SK-N-SH (cell line): ENCODE data around the gene LTK. TPM values are rescaled to one million over a fixed set of nuclear protein-coding genes. Genes with fewer than 3 reads are reported as not detected.

Experiments
- CTCF ChIA-PET: fragments of 300-600, 350-600 bp; formaldehyde crosslinking; extraction: SDS; loops from one replicate; lab custom pipeline; 2021; lab: Yijun Ruan, JAX
- POLR2A ChIA-PET: fragments of 350-600 bp; sonication (Branson Sonifier 250); formaldehyde crosslinking; extraction: SDS; loops from one replicate; lab custom pipeline; 2020; ENCODE audit warnings: antibody characterized with exemption, inconsistent platforms; lab: Yijun Ruan, JAX
- DNase-seq: peaks from one replicate; pipeline ENCODE4 v3.0.0; 2012
- H2AFZ ChIP-seq: fragments of 200-600 bp; sonication (generic); 2 replicates; pipeline ENCODE4 v1.8.1; 2016; ENCODE audit warnings: antibody characterized with exemption, mild to moderate bottlenecking, low read depth
- H3F3A ChIP-seq: fragments of 200-600 bp; sonication (generic); replicated peaks from 2 replicates; pipeline ENCODE3; 2016; ENCODE audit warnings: antibody characterized with exemption, mild to moderate bottlenecking; ENCODE audit not compliant: insufficient read depth
- H3K27ac ChIP-seq, 2 experiments: fragments of 200-500 bp in 1 of 2; fragments of 200-600 bp in 1 of 2; sonication (Bioruptor generic) in 1 of 2; sonication (generic), shearing (Covaris generic) in 1 of 2; 2 replicates each; pipeline versions ENCODE4 v1.5.1 to v1.6.1; 2014 to 2016; ENCODE audit warnings: low read depth in 2 of 2, inconsistent platforms in 1 of 2, low read length in 1 of 2, mild to moderate bottlenecking in 1 of 2, mixed read lengths in 1 of 2
- H3K27me3 ChIP-seq: fragments of 200-600 bp; sonication (generic), shearing (Covaris generic); 2 replicates; pipeline ENCODE4 v1.6.1; 2016; ENCODE audit warnings: mixed run types; ENCODE audit not compliant: insufficient read depth
- H3K36me3 ChIP-seq, 2 experiments: fragments of 200-500 bp in 1 of 2; fragments of 200-600 bp in 1 of 2; sonication (Bioruptor generic) in 1 of 2; sonication (generic) in 1 of 2; replicated peaks in 1 of 2; 2 replicates each; pipeline versions ENCODE3 to v1.5.1; 2014 to 2016; ENCODE audit warnings: low read length in 1 of 2, mild to moderate bottlenecking in 1 of 2; ENCODE audit not compliant: insufficient read depth in 2 of 2, control insufficient read depth in 1 of 2
- H3K4me1 ChIP-seq, 2 experiments: fragments of 200-500 bp in 1 of 2; fragments of 200-600 bp in 1 of 2; sonication (Bioruptor generic) in 1 of 2; sonication (generic), shearing (Covaris generic) in 1 of 2; 2 replicates each; pipeline versions ENCODE4 v1.5.1 to v1.6.1; 2014 to 2016; ENCODE audit warnings: low read depth in 1 of 2, low read length in 1 of 2, mixed run types in 1 of 2; ENCODE audit not compliant: insufficient read depth in 2 of 2, control insufficient read depth in 1 of 2
- H3K4me2 ChIP-seq: fragments of 200-600 bp; sonication (generic), shearing (Covaris generic); 2 replicates; pipeline ENCODE4 v1.6.1; 2017; ENCODE audit warnings: mixed run types
- H3K4me3 ChIP-seq, 2 experiments: fragments of 200-500 bp in 1 of 2; fragments of 200-600 bp in 1 of 2; sonication (Bioruptor generic) in 1 of 2; sonication (generic), shearing (Covaris generic) in 1 of 2; 2 replicates each; pipeline versions ENCODE4 v1.5.1 to v1.8.1; 2014 to 2016; ENCODE audit warnings: low read depth in 2 of 2, inconsistent platforms in 1 of 2, low read length in 1 of 2, mild to moderate bottlenecking in 1 of 2, mixed read lengths in 1 of 2, moderate library complexity in 1 of 2
- H3K79me2 ChIP-seq: fragments of 200-600 bp; sonication (generic); 2 replicates; pipeline ENCODE4 v1.8.1; 2017; ENCODE audit warnings: mild to moderate bottlenecking; ENCODE audit not compliant: insufficient read depth
- H3K9ac ChIP-seq: fragments of 200-600 bp; sonication (generic); 2 replicates; pipeline ENCODE4 v1.6.1; 2017; ENCODE audit warnings: mixed run types
- H3K9me2 ChIP-seq: fragments of 200-600 bp; sonication (generic); 2 replicates; pipeline ENCODE4 v1.6.1; 2017; ENCODE audit warnings: mixed run types
- H3K9me3 ChIP-seq: fragments of 200-600 bp; sonication (generic); 2 replicates; pipeline ENCODE4 v1.6.1; 2017; ENCODE audit warnings: mixed run types, mild to moderate bottlenecking, moderate library complexity
- H4K20me1 ChIP-seq: fragments of 200-600 bp; sonication (generic); 2 replicates; pipeline ENCODE4 v1.6.1; 2017; ENCODE audit warnings: mild to moderate bottlenecking, mixed run types; ENCODE audit not compliant: insufficient read depth
- CHD2 ChIP-seq: fragments of 150-350 bp; IDR thresholded peaks from 2 replicates; pipeline ENCODE4 v1.6.1; 2018; ENCODE audit warnings: low read length; ENCODE audit not compliant: partially characterized antibody
- ELF1 ChIP-seq: IDR thresholded peaks from 2 replicates; pipeline ENCODE4 v1.4.0; 2012
- EP300 ChIP-seq, 2 experiments: IDR thresholded peaks; 2 replicates each; pipeline versions ENCODE4 v1.4.0 to v1.6.1; 2012; ENCODE audit warnings: borderline replicate concordance in 1 of 2, low read depth in 1 of 2, low read length in 1 of 2
- FOXM1 ChIP-seq: IDR thresholded peaks from 2 replicates; pipeline ENCODE4 v1.4.0; 2012; ENCODE audit warnings: low read depth, mild to moderate bottlenecking
- GATA2 ChIP-seq: sonication (generic); formaldehyde crosslinking; IDR thresholded peaks from 2 replicates; pipeline ENCODE4 v1.5.0; 2020; ENCODE audit warnings: mild to moderate bottlenecking, missing genetic modification reagents
- JUND ChIP-seq: IDR thresholded peaks from 2 replicates; pipeline ENCODE4 v1.4.0; 2012
- MEF2A ChIP-seq: IDR thresholded peaks from 2 replicates; pipeline ENCODE4 v1.4.0; 2012; ENCODE audit warnings: low read depth, borderline replicate concordance
- NFIC ChIP-seq: IDR thresholded peaks from 2 replicates; pipeline ENCODE4 v1.4.0; 2012; ENCODE audit warnings: borderline replicate concordance
- NRF1 ChIP-seq: IDR thresholded peaks from 2 replicates; pipeline ENCODE4 v1.6.1; 2012; ENCODE audit warnings: low read depth, mild to moderate bottlenecking, low read length
- RAD21 ChIP-seq: IDR thresholded peaks from 2 replicates; pipeline ENCODE4 v1.6.1; 2012; ENCODE audit warnings: mild to moderate bottlenecking, low read length
- RCOR1 ChIP-seq: fragments of 150-350 bp; IDR thresholded peaks from 2 replicates; pipeline ENCODE4 v1.6.1; 2017; ENCODE audit warnings: antibody characterized with exemption, low read length
- SIN3A ChIP-seq: IDR thresholded peaks from 2 replicates; pipeline ENCODE4 v1.6.1; 2012; ENCODE audit warnings: low read depth, mild to moderate bottlenecking, low read length, moderate library complexity, borderline replicate concordance
- TAF1 ChIP-seq: IDR thresholded peaks from 2 replicates; pipeline ENCODE4 v1.6.1; 2012; ENCODE audit warnings: low read depth, mild to moderate bottlenecking, low read length, moderate library complexity, borderline replicate concordance
- TCF12 ChIP-seq: IDR thresholded peaks from 2 replicates; pipeline ENCODE4 v1.4.0; 2012
- YY1 ChIP-seq: IDR thresholded peaks from 2 replicates; pipeline ENCODE4 v1.4.0; 2012; ENCODE audit warnings: low read depth, mild to moderate bottlenecking
- WGBS: methylation state at CpG from one replicate; pipeline ENCODE4 v1.1.6; 2017; ENCODE audit warnings: low lambda C conversion rate; 5-methylcytosine and 5-hydroxymethylcytosine counted together
- polyA plus RNA-seq, 3 experiments: library from polyadenylated mRNA; depleted of rRNA; stranded (reverse); fragments of >200 nt; gene quantifications; 2 replicates each; pipeline ENCODE4 v1.2.3, GENCODE V29; 2012
- TF ChIP-seq, protein P1 (sequence below): fragments of 200-600 bp; sonication (generic); IDR thresholded peaks from 2 replicates; pipeline ENCODE4 v1.6.1; 2017; ENCODE audit warnings: antibody characterized with exemption, mild to moderate bottlenecking, moderate library complexity
- TF ChIP-seq, protein P2 (sequence below): IDR thresholded peaks from 2 replicates; pipeline ENCODE4; 2012
- TF ChIP-seq, protein P3 (sequence below): fragments of 150-350 bp; IDR thresholded peaks from 2 replicates; pipeline ENCODE4 v1.6.1; 2017; ENCODE audit warnings: antibody characterized with exemption, low read length, low read depth, borderline replicate concordance
- TF ChIP-seq, protein P4 (sequence below): IDR thresholded peaks from 2 replicates; pipeline ENCODE4 v1.4.0; 2012; ENCODE audit warnings: low read depth
- TF ChIP-seq, protein P5 (sequence below): IDR thresholded peaks from 2 replicates; pipeline ENCODE4 v1.4.0; 2012; ENCODE audit warnings: low read depth, borderline replicate concordance

Gene LTK
- polyA plus RNA-seq, 1 of the 3 experiments (the other 2 are of a cell fraction), result 0.07 TPM

DNA sequence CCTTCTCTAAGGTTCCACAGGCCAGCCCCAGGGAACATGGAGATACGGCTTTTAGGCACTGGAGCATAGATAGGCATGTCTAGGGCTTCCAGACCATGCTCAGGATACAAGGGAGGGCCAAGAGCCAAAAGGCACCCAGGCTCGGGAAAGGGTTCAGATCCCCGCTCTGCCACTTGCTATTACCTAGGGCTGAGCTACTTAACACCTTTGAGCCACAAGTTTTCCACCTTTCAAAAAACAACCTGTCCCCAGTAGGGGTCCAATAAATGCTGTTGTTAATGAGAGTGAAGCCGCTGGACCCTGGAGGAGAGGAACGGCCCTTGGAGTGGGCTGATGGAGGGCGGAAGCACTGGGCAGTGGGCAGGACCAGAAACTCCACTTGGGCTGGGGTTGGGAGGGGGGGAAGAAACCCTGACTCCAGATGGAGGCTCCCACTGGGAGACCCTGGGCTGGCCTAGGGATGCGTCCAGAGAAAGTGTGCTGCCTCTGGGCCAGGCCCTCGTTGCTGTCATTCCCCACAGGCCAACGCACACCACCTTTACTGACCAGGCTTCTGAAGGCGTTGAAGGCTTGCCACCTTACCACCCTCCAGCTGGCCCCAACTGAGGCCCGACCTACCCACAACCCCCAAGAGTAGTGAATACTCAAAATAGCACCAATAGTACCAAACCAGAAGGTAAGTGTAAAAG is 28.5 kb downstream of the LTK start:
- H3K9me3 ChIP-seq, result no peaks in the 10 kb centered on the region
- H3K36me3 ChIP-seq, result peaks cover 8 to 28% of the 10 kb centered on the region in 2 experiments
- no peaks in the 10 kb centered on the region for H3K4me1 ChIP-seq
- H3F3A ChIP-seq, result peaks cover 3% of the 10 kb centered on the region
- TF ChIP-seq TCF12, result no peak
- no peak for TF ChIP-seq EP300 (IDR thresholded peaks at IDR 0.05; ENCODE audit: borderline replicate concordance in 1 of 2, low read depth in 1 of 2, low read length in 1 of 2)
- no peak for TF ChIP-seq TAF1
- no peak for TF ChIP-seq MEF2A
- no peak for TF ChIP-seq NFIC
- no peak for TF ChIP-seq YY1
- TF ChIP-seq SIN3A, result no peak
- no peak for TF ChIP-seq ELF1
- TF ChIP-seq RCOR1, result no peak
- TF ChIP-seq FOXM1, result no peak
- no peak for TF ChIP-seq RAD21
- no peak for TF ChIP-seq JUND
- TF ChIP-seq, protein P1, sequence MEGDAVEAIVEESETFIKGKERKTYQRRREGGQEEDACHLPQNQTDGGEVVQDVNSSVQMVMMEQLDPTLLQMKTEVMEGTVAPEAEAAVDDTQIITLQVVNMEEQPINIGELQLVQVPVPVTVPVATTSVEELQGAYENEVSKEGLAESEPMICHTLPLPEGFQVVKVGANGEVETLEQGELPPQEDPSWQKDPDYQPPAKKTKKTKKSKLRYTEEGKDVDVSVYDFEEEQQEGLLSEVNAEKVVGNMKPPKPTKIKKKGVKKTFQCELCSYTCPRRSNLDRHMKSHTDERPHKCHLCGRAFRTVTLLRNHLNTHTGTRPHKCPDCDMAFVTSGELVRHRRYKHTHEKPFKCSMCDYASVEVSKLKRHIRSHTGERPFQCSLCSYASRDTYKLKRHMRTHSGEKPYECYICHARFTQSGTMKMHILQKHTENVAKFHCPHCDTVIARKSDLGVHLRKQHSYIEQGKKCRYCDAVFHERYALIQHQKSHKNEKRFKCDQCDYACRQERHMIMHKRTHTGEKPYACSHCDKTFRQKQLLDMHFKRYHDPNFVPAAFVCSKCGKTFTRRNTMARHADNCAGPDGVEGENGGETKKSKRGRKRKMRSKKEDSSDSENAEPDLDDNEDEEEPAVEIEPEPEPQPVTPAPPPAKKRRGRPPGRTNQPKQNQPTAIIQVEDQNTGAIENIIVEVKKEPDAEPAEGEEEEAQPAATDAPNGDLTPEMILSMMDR, result no peak
- TF ChIP-seq, protein P2, sequence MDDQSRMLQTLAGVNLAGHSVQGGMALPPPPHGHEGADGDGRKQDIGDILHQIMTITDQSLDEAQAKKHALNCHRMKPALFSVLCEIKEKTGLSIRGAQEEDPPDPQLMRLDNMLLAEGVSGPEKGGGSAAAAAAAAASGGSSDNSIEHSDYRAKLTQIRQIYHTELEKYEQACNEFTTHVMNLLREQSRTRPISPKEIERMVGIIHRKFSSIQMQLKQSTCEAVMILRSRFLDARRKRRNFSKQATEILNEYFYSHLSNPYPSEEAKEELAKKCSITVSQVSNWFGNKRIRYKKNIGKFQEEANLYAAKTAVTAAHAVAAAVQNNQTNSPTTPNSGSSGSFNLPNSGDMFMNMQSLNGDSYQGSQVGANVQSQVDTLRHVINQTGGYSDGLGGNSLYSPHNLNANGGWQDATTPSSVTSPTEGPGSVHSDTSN, result no peak
- TF ChIP-seq, protein P3, sequence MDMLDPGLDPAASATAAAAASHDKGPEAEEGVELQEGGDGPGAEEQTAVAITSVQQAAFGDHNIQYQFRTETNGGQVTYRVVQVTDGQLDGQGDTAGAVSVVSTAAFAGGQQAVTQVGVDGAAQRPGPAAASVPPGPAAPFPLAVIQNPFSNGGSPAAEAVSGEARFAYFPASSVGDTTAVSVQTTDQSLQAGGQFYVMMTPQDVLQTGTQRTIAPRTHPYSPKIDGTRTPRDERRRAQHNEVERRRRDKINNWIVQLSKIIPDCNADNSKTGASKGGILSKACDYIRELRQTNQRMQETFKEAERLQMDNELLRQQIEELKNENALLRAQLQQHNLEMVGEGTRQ, result no peak
- TF ChIP-seq, protein P4, sequence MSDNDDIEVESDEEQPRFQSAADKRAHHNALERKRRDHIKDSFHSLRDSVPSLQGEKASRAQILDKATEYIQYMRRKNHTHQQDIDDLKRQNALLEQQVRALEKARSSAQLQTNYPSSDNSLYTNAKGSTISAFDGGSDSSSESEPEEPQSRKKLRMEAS, result no peak
- no peak for TF ChIP-seq CHD2
- TF ChIP-seq, protein P5, sequence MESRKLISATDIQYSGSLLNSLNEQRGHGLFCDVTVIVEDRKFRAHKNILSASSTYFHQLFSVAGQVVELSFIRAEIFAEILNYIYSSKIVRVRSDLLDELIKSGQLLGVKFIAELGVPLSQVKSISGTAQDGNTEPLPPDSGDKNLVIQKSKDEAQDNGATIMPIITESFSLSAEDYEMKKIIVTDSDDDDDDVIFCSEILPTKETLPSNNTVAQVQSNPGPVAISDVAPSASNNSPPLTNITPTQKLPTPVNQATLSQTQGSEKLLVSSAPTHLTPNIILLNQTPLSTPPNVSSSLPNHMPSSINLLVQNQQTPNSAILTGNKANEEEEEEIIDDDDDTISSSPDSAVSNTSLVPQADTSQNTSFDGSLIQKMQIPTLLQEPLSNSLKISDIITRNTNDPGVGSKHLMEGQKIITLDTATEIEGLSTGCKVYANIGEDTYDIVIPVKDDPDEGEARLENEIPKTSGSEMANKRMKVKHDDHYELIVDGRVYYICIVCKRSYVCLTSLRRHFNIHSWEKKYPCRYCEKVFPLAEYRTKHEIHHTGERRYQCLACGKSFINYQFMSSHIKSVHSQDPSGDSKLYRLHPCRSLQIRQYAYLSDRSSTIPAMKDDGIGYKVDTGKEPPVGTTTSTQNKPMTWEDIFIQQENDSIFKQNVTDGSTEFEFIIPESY, result no peak
- no peak for TF ChIP-seq NRF1
- TF ChIP-seq GATA2 (CRISPR knock-in tag), result no peak
- H3K79me2 ChIP-seq, result no peaks in the 10 kb centered on the region
- no peaks in the 10 kb centered on the region for H4K20me1 ChIP-seq
- no peak overlapping the region for H2AFZ ChIP-seq
- no peaks in the 10 kb centered on the region for H3K9me2 ChIP-seq
- no peak overlapping the region for H3K4me2 ChIP-seq
- ChIA-PET CTCF (interaction anchor here (0.6 to 2.0 kb wide), 2 partner anchors 19 to 415 kb away, joined by 3 to 7 read pairs; no protein-coding TSS in a partner anchor), POLR2A (no interaction called here)
- DNase-seq, result no peak
- no peaks in the 10 kb centered on the region for H3K27me3 ChIP-seq
- H3K9ac ChIP-seq, result no peak overlapping the region
- H3K27ac ChIP-seq, result no peak overlapping the region
- WGBS, result 90% methylated on average over 8 of the region's 11 CpGs
- no peak overlapping the region for H3K4me3 ChIP-seq
